ENCODE data around the gene PARN.

Gene PARN

DNA sequence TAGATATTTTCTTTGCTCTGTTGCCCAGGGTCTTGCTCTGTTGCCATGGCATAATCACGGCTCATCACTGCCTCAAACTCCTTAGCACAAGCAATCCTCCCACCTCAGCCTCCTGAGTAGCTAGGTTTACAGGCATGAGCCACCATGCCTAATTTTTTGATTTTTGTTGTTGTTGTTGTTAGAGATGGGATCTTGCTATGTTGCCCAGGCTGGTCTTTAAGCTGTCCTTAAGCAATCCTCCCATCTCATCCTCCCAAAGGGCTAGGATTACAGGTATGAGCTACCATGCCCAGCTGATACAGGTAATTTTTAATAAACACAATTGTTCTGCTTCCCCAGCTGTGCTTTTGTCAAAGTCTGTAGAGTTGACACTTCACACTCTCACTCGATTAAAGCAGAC, 159.3 kb downstream of the PARN start:
- no peaks in the 10 kb centered on the region for H3K36me3 ChIP-seq
- H3K9me3 ChIP-seq: no peaks in the 10 kb centered on the region
- TF ChIP-seq, protein P1, sequence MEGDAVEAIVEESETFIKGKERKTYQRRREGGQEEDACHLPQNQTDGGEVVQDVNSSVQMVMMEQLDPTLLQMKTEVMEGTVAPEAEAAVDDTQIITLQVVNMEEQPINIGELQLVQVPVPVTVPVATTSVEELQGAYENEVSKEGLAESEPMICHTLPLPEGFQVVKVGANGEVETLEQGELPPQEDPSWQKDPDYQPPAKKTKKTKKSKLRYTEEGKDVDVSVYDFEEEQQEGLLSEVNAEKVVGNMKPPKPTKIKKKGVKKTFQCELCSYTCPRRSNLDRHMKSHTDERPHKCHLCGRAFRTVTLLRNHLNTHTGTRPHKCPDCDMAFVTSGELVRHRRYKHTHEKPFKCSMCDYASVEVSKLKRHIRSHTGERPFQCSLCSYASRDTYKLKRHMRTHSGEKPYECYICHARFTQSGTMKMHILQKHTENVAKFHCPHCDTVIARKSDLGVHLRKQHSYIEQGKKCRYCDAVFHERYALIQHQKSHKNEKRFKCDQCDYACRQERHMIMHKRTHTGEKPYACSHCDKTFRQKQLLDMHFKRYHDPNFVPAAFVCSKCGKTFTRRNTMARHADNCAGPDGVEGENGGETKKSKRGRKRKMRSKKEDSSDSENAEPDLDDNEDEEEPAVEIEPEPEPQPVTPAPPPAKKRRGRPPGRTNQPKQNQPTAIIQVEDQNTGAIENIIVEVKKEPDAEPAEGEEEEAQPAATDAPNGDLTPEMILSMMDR (IDR thresholded peaks at IDR 0.05): no peak
- H3K27me3 ChIP-seq: no peaks in the 10 kb centered on the region
- no peaks in the 10 kb centered on the region for H3K4me1 ChIP-seq (ENCODE audit: control insufficient read depth in 1 of 2, insufficient read depth in 1 of 2, low read depth in 1 of 2, low read length in 1 of 2)
- H3K27ac ChIP-seq: no peak overlapping the region
- no peak overlapping the region for H3K4me3 ChIP-seq (ENCODE audit: low read depth in 1 of 2, low read length in 1 of 2)

DNA sequence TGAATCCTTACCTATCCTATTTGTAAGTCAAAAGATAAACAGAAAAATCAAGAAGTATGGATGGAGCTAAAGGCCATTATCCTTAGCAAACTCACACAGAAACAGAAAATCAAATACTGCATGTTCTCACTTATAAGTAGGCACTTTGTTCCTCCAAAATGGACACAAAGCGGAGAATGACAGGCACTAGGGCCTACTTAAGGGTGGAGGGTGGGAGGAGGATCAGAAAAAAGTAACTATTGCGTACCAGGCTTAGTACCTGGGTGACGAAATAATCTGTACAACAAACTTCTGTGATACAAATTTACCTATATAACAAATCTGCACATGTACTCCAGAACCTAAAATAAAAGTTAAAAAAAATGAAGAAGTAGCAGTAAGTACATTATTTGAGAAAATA, 164.3 kb downstream of the PARN start:
- Histone ChIP-seq H3K4me1 (ENCODE audit: control insufficient read depth in 1 of 2, insufficient read depth in 1 of 2, low read depth in 1 of 2, low read length in 1 of 2) (no peaks in the 10 kb centered on the region), H3K36me3 (no peaks in the 10 kb centered on the region), H3K27ac (no peak overlapping the region), H3K4me3 (ENCODE audit: low read depth in 1 of 2, low read length in 1 of 2) (no peak overlapping the region), H3K27me3 (no peaks in the 10 kb centered on the region), H3K9me3 (no peaks in the 10 kb centered on the region)
- TF ChIP-seq, protein P1 (IDR thresholded peaks at IDR 0.05): no peak

DNA sequence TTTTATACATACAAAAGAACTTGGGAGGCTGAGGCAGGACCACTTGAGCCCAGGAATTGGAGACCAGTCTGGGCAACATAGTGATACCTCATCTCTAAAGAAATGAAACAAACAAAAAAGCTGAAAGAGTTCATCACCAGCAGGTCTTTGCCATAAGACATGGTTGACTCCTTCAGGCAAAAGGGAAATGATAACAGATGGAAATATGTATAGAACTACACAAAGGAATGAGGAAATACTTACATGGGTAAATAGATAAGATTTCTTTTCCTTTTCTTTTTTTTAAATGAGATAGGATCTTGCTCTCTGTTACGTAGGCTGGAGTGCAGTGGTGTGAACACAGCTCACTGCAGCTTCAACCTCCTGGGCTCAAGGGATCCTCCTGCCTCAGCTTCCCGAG, 165.3 kb downstream of the PARN start:
- no peaks in the 10 kb centered on the region for H3K4me1 ChIP-seq (ENCODE audit: control insufficient read depth in 1 of 2, insufficient read depth in 1 of 2, low read depth in 1 of 2, low read length in 1 of 2)

DNA sequence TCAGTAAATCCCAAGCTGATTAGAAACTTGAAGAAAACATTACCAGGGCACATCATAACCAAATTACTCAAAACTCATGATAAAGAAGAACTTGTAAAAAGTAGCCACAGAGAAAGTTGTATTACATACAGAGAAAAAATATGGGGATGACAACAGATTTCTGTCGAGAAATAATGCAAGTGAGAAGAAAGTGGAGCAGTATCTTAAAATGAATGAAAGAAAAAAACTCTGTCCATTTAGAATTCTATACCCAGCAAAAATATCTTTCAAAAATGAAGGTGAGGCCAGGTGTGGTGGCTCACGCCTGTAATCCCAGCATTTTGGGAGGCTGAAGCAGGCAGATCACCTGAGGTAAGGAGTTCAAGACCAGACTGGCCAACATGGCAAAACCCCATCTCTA, 165.9 kb downstream of the PARN start:
- Histone ChIP-seq H3K36me3 (no peaks in the 10 kb centered on the region), H3K4me1 (ENCODE audit: control insufficient read depth in 1 of 2, insufficient read depth in 1 of 2, low read depth in 1 of 2, low read length in 1 of 2) (no peaks in the 10 kb centered on the region), H3K27me3 (no peaks in the 10 kb centered on the region), H3K27ac (no peak overlapping the region), H3K9me3 (no peaks in the 10 kb centered on the region), H3K4me3 (ENCODE audit: low read depth in 1 of 2, low read length in 1 of 2) (no peak overlapping the region)
- TF ChIP-seq, protein P1 (IDR thresholded peaks at IDR 0.05): no peak

More for the DNA sequence above, 165.3 kb downstream of the PARN start:
- Histone ChIP-seq H3K27ac (no peak overlapping the region), H3K27me3 (no peaks in the 10 kb centered on the region), H3K9me3 (no peaks in the 10 kb centered on the region), H3K4me3 (ENCODE audit: low read depth in 1 of 2, low read length in 1 of 2) (no peak overlapping the region), H3K36me3 (no peaks in the 10 kb centered on the region)
- TF ChIP-seq, protein P1 (IDR thresholded peaks at IDR 0.05): no peak

DNA sequence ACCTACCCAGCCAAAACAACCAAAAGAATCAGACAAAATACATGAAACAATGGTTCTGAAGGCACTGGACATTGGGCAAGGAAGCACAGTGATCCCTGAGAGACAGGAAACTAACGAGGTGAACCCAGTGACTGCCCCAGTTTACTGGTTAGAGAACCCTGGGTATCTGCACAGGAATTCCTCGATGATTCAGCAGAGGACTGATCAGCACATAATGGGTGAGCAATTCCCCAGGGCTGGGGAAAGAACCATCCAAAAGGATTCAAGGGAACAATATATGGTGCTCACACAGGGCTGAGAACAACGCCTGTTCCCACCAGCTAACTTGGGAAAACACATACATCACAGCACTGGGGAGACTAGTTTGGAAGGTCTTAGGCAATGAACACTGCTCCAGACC, 167.2 kb downstream of the PARN start:
- Histone ChIP-seq H3K27me3 (no peaks in the 10 kb centered on the region), H3K4me3 (ENCODE audit: low read depth in 1 of 2, low read length in 1 of 2) (no peak overlapping the region), H3K36me3 (no peaks in the 10 kb centered on the region), H3K9me3 (no peaks in the 10 kb centered on the region), H3K27ac (no peak overlapping the region), H3K4me1 (ENCODE audit: control insufficient read depth in 1 of 2, insufficient read depth in 1 of 2, low read depth in 1 of 2, low read length in 1 of 2) (no peaks in the 10 kb centered on the region)
- TF ChIP-seq, protein P1 (IDR thresholded peaks at IDR 0.05): no peak

DNA sequence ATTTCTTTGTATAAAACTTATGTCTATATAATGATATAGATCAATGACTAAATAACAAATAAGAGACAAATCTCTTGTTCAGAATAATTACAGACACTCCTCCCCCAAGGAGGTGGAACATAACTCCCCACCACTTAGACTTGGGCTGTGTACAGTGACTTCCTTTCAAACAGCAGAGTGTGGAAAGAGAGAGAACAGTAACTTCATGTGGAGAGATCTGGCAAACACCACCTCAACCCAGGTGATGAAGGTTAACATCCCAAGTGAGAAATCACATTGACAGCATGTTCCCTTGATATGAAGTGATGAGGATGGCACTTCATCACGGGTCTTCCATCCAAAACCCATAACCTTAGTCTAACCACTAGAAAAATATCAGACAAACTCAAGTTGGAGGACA, 169.3 kb downstream of the PARN start:
- no peak overlapping the region for H3K27ac ChIP-seq
- no peak overlapping the region for H3K4me3 ChIP-seq (ENCODE audit: low read depth in 1 of 2, low read length in 1 of 2)
- no peaks in the 10 kb centered on the region for H3K27me3 ChIP-seq
- no peaks in the 10 kb centered on the region for H3K9me3 ChIP-seq
- TF ChIP-seq, protein P1 (IDR thresholded peaks at IDR 0.05): no peak
- no peaks in the 10 kb centered on the region for H3K36me3 ChIP-seq
- no peaks in the 10 kb centered on the region for H3K4me1 ChIP-seq (ENCODE audit: control insufficient read depth in 1 of 2, insufficient read depth in 1 of 2, low read depth in 1 of 2, low read length in 1 of 2)
